Measurements from ENCODE around the gene STK36. TPM values are rescaled to one million over a fixed set of nuclear protein-coding genes. Genes with fewer than 3 reads are reported as not detected.

The STK36 gene
- total RNA-seq, 1 donor from 2014 or later: 41.1 TPM

- Histone ChIP-seq H3K27me3 (ENCODE audit: low read depth) (no peaks in the 10 kb centered on the region), H3K9me3 (no peaks in the 10 kb centered on the region), H3K36me3 (peaks cover 33% of the 10 kb centered on the region), H3K4me1 (no peaks in the 10 kb centered on the region), H3K27ac (no peak overlapping the region), H3K4me3 (no peak overlapping the region)
- no peak for DNase-seq
- TF ChIP-seq, protein P1, sequence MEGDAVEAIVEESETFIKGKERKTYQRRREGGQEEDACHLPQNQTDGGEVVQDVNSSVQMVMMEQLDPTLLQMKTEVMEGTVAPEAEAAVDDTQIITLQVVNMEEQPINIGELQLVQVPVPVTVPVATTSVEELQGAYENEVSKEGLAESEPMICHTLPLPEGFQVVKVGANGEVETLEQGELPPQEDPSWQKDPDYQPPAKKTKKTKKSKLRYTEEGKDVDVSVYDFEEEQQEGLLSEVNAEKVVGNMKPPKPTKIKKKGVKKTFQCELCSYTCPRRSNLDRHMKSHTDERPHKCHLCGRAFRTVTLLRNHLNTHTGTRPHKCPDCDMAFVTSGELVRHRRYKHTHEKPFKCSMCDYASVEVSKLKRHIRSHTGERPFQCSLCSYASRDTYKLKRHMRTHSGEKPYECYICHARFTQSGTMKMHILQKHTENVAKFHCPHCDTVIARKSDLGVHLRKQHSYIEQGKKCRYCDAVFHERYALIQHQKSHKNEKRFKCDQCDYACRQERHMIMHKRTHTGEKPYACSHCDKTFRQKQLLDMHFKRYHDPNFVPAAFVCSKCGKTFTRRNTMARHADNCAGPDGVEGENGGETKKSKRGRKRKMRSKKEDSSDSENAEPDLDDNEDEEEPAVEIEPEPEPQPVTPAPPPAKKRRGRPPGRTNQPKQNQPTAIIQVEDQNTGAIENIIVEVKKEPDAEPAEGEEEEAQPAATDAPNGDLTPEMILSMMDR (IDR thresholded peaks at IDR 0.05): no peak
- no peak for ATAC-seq
- intact Hi-C loops (cut with DNase I): no loop called here
These were observed 40.0 kb upstream of the STK36 start for GRCh38 chr2:218631837-218632236.

DNA sequence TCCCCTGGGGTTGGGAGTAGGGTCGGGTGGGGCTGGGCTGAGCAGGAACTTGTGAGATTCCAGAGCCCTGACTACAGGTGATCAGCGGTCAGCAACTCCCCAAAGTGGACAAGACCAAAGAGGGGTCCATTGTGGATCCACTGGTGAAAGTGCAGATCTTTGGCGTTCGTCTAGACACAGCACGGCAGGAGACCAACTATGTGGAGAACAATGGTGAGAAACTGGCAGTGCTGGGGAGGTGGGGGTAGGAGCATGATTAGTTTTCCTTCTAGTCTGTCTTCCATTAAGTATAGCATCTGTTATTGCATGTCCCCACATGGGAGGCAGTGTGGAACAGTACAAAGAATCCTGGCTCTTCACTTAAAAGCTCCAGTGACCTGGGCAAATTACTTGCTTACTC is 36.2 kb upstream of the STK36 start:
- Histone ChIP-seq H3K4me1 (no peaks in the 10 kb centered on the region), H3K36me3 (peaks cover 72% of the 10 kb centered on the region), H3K27ac (no peak overlapping the region), H3K9me3 (no peaks in the 10 kb centered on the region), H3K4me3 (no peak overlapping the region), H3K27me3 (ENCODE audit: low read depth) (no peaks in the 10 kb centered on the region)
- ATAC-seq: no peak
- TF ChIP-seq, protein P1 (IDR thresholded peaks at IDR 0.05): no peak
- no peak for DNase-seq
- intact Hi-C loops (cut with DNase I): no loop called here

- no peak overlapping the region for H3K4me3 ChIP-seq
- no peak overlapping the region for H3K27ac ChIP-seq
- no peaks in the 10 kb centered on the region for H3K9me3 ChIP-seq
- no peaks in the 10 kb centered on the region for H3K27me3 ChIP-seq (ENCODE audit: low read depth)
- ATAC-seq (no peak), DNase-seq (no peak)
- no peaks in the 10 kb centered on the region for H3K4me1 ChIP-seq
- intact Hi-C loops (cut with DNase I): no loop called here
- TF ChIP-seq, protein P1 (IDR thresholded peaks at IDR 0.05): no peak
- H3K36me3 ChIP-seq: peaks cover 95% of the 10 kb centered on the region
These were observed 33.5 kb upstream of the STK36 start for GRCh38 chr2:218638372-218638771.

- Histone ChIP-seq H3K9me3 (no peaks in the 10 kb centered on the region), H3K27me3 (ENCODE audit: low read depth) (no peaks in the 10 kb centered on the region), H3K27ac (no peak overlapping the region), H3K4me1 (no peaks in the 10 kb centered on the region), H3K36me3 (peaks cover 96% of the 10 kb centered on the region), H3K4me3 (no peak overlapping the region)
- TF ChIP-seq, protein P1 (IDR thresholded peaks at IDR 0.05): no peak
- ATAC-seq: peak in 1 of 2 donors; percentile 17
- no peak for DNase-seq
- intact Hi-C loops (cut with DNase I): no loop called here
These were observed 29.7 kb upstream of the STK36 start for GRCh38 chr2:218642121-218642656.

- Histone ChIP-seq H3K4me1 (no peaks in the 10 kb centered on the region), H3K9me3 (no peaks in the 10 kb centered on the region), H3K36me3 (peaks cover 96% of the 10 kb centered on the region), H3K27me3 (ENCODE audit: low read depth) (no peaks in the 10 kb centered on the region), H3K27ac (no peak overlapping the region), H3K4me3 (no peak overlapping the region)
- DNase-seq: no peak
- ATAC-seq: peak in 1 of 2 donors; percentile 25
- TF ChIP-seq, protein P1 (IDR thresholded peaks at IDR 0.05): no peak
- intact Hi-C loops (cut with DNase I): no loop called here
These were observed 29.1 kb upstream of the STK36 start for GRCh38 chr2:218642786-218643185.
